Panc1 (cell line): ENCODE results near the gene SNTG2. TPM values are rescaled to one million over a fixed set of nuclear protein-coding genes. Genes with fewer than 3 reads are reported as not detected.

Experiments
- ATAC-seq: fragments of 200-7000 bp; cut with Tn5 transposase; 2 replicates; pipeline ENCODE4 v1.9.1; 2020; ENCODE audit warnings: mild to moderate bottlenecking, moderate library complexity
- BruUV-seq: library from RNA; stranded (reverse); fragments of 400-500 nt; replicated peaks from 2 replicates; lab custom pipeline; 2021; lab: Mats Ljungman, UMichigan
- CTCF ChIA-PET: fragments of 300-600 bp; sonication (Branson Sonifier 250); formaldehyde crosslinking; loops from one replicate; lab custom pipeline; 2022; ENCODE audit warnings: antibody characterized with exemption; lab: Charles Lee
- POLR2A ChIA-PET: fragments of 300-600 bp; sonication (Branson Sonifier 250); formaldehyde crosslinking; loops from one replicate; lab custom pipeline; 2022; ENCODE audit warnings: antibody characterized with exemption; lab: Charles Lee
- DNase-seq: peaks from one replicate; pipeline ENCODE4 v3.0.0-alpha.2; 2010; ENCODE audit warnings: low read depth, low spot score
- H3K27ac ChIP-seq: 2 replicates; pipeline ENCODE4 v1.5.1; 2011; ENCODE audit warnings: mild to moderate bottlenecking, low read length, inconsistent platforms
- H3K27me3 ChIP-seq: fragments of 200-500 bp; sonication (Bioruptor generic); 2 replicates; pipeline ENCODE4 v1.6.0; 2014; ENCODE audit warnings: low read length, inconsistent platforms; ENCODE audit not compliant: control insufficient read depth, insufficient read depth
- H3K36me3 ChIP-seq: fragments of 200-500 bp; sonication (Bioruptor generic); 2 replicates; pipeline ENCODE4 v1.5.1; 2014; ENCODE audit warnings: inconsistent platforms, mild to moderate bottlenecking, low read length, moderate library complexity; ENCODE audit not compliant: control insufficient read depth, insufficient read depth
- H3K4me1 ChIP-seq: 2 replicates; pipeline ENCODE4 v1.5.1; 2011; ENCODE audit warnings: inconsistent platforms, mild to moderate bottlenecking, low read length, moderate library complexity; ENCODE audit not compliant: control insufficient read depth, insufficient read depth
- H3K4me3 ChIP-seq, 2 experiments: 2 replicates each; pipeline ENCODE4 v1.5.1; 2011 to 2012; ENCODE audit warnings: low read depth in 2 of 2, low read length in 2 of 2, mild to moderate bottlenecking in 2 of 2, inconsistent platforms in 1 of 2, moderate library complexity in 1 of 2
- H3K9me3 ChIP-seq: fragments of 200-500 bp; sonication (Bioruptor generic); 2 replicates; pipeline ENCODE4 v1.5.1; 2014; ENCODE audit warnings: low read depth, mild to moderate bottlenecking, inconsistent platforms, low read length, moderate library complexity; ENCODE audit not compliant: control insufficient read depth, insufficient read depth
- CTCF ChIP-seq: fragments of 450-650 bp; IDR thresholded peaks from 2 replicates; pipeline ENCODE4 v1.5.1; 2017; ENCODE audit warnings: mild to moderate bottlenecking
- POLR2AphosphoS5 ChIP-seq: IDR thresholded peaks from 2 replicates; pipeline ENCODE4 v1.6.1; 2012; ENCODE audit warnings: mild to moderate bottlenecking, low read depth, low read length, moderate library complexity
- REST ChIP-seq, 2 experiments: IDR thresholded peaks; 2 replicates each; pipeline ENCODE4 v1.6.1; 2011 to 2012; ENCODE audit warnings: low read depth in 2 of 2, control low read depth in 1 of 2, low read length in 1 of 2, mild to moderate bottlenecking in 1 of 2, moderate library complexity in 1 of 2; ENCODE audit not compliant: insufficient read depth in 1 of 2
- SIN3A ChIP-seq: IDR thresholded peaks from 2 replicates; pipeline ENCODE4 v1.6.1; 2012; ENCODE audit warnings: low read depth, mild to moderate bottlenecking, low read length, moderate library complexity, borderline replicate concordance; ENCODE audit not compliant: insufficient read depth
- TCF7L2 ChIP-seq: IDR thresholded peaks from 2 replicates; pipeline ENCODE4 v1.6.1; 2011; ENCODE audit warnings: mild to moderate bottlenecking, low read depth, low read length, inconsistent platforms
- in situ Hi-C: cut with HindIII; loops from 2 replicates; pipeline ENCODE4 v1.10.0; 2016; ENCODE audit warnings: low sequenced_read_pairs, low pct_unique_long_range_greater_than_20kb
- intact Hi-C: fragments of 100-400 bp; cut with micrococcal nuclease; formaldehyde crosslinking; loops from one replicate; pipeline ENCODE4 v1.10.0; 2022; ENCODE audit not compliant: unreplicated experiment
- total RNA-seq: library from RNA; stranded (reverse); gene quantifications from one replicate; pipeline ENCODE4 v1.2.1, GENCODE V29; 2021; ENCODE audit not compliant: unreplicated experiment

SNTG2 gene
- total RNA-seq, 1 experiment from 2014 or later = not detected

- BruUV-seq = no TSS peak
- Histone ChIP-seq H3K36me3 (no peaks in the 10 kb centered on the region), H3K9me3 (no peaks in the 10 kb centered on the region), H3K4me3 (no peak overlapping the region), H3K27ac (no peak overlapping the region), H3K4me1 (no peaks in the 10 kb centered on the region), H3K27me3 (no peaks in the 10 kb centered on the region; the same call in 1 of the 2 replicates)
- ATAC-seq (no peak), DNase-seq (no peak)
- in situ Hi-C loops = no loop called here
- POLR2A ChIA-PET = no interaction called here
- intact Hi-C loops = no loop called here
- CTCF ChIA-PET = no interaction called here
- TF ChIP-seq TCF7L2 (no peak), REST (IDR thresholded peaks at IDR 0.05; ENCODE audit: insufficient read depth in 1 of 2, low read depth in 2 of 2, low read length in 1 of 2) (no peak)
Observed at GRCh38 chr2:985317-985898, 34.8 kb downstream of the SNTG2 start.

GRCh38 chr2:987789-988188 is 37.1 kb downstream of the SNTG2 start:
- intact Hi-C loops = no loop called here
- Histone ChIP-seq H3K27ac (no peak overlapping the region), H3K4me1 (no peaks in the 10 kb centered on the region), H3K9me3 (no peaks in the 10 kb centered on the region), H3K4me3 (no peak overlapping the region), H3K27me3 (no peaks in the 10 kb centered on the region; the same call in 1 of the 2 replicates), H3K36me3 (no peaks in the 10 kb centered on the region)
- ATAC-seq = no peak
- CTCF ChIA-PET = no interaction called here
- no peak for TF ChIP-seq POLR2AphosphoS5
- no peak for TF ChIP-seq TCF7L2
- no peak for TF ChIP-seq CTCF
- no peak for TF ChIP-seq SIN3A
- TF ChIP-seq REST (IDR thresholded peaks at IDR 0.05; ENCODE audit: insufficient read depth in 1 of 2, low read depth in 2 of 2, low read length in 1 of 2) = no peak
- POLR2A ChIA-PET = no interaction called here
- no peak for DNase-seq
- BruUV-seq = no TSS peak
- in situ Hi-C loops = no loop called here
